ENCODE measurements around the gene BAG2. TPM values are rescaled to one million over a fixed set of nuclear protein-coding genes. Genes with fewer than 3 reads are reported as not detected.

BAG2 gene
- total RNA-seq, 4 donors from 2014 or later: 0.64 to 1.3 (median 1.0) TPM

GRCh38 chr6:57201718-57202117 lies 29.6 kb downstream of the BAG2 start:
- Histone ChIP-seq H3K36me3 (no peaks in the 10 kb centered on the region), H3K27me3 (no peaks in the 10 kb centered on the region), H3K4me3 (no peak overlapping the region), H3K4me1 (no peaks in the 10 kb centered on the region), H3K9me3 (no peaks in the 10 kb centered on the region), H3K27ac (no peak overlapping the region)
- no peak for DNase-seq (ENCODE audit: low spot score in 2 of 2)
- 75% methylated on average over 1 of the region's 1 CpG for WGBS
- TF ChIP-seq EP300 (IDR thresholded peaks at IDR 0.05) (no peak), POLR2A (IDR thresholded peaks at IDR 0.05) (no peak), CTCF (IDR thresholded peaks at IDR 0.05) (no peak), POLR2AphosphoS5 (IDR thresholded peaks at IDR 0.05) (no peak)

- H3K27me3 ChIP-seq: no peaks in the 10 kb centered on the region
- TF ChIP-seq POLR2AphosphoS5 (IDR thresholded peaks at IDR 0.05): no peak
- no peak for TF ChIP-seq POLR2A (IDR thresholded peaks at IDR 0.05)
- TF ChIP-seq CTCF (IDR thresholded peaks at IDR 0.05): no peak
- no peak for TF ChIP-seq EP300 (IDR thresholded peaks at IDR 0.05)
- no peaks in the 10 kb centered on the region for H3K9me3 ChIP-seq
- DNase-seq (ENCODE audit: low spot score in 2 of 2): no peak
- no peak overlapping the region for H3K27ac ChIP-seq
- no peaks in the 10 kb centered on the region for H3K4me1 ChIP-seq
- H3K4me3 ChIP-seq: no peak overlapping the region
- H3K36me3 ChIP-seq: no peaks in the 10 kb centered on the region
- WGBS: 86% methylated on average over 7 of the region's 7 CpGs
These were observed 33.6 kb downstream of the BAG2 start for GRCh38 chr6:57205550-57206328.

- DNase-seq (ENCODE audit: low spot score in 2 of 2): no peak
- no peaks in the 10 kb centered on the region for H3K9me3 ChIP-seq
- 84% methylated on average over 2 of the region's 2 CpGs for WGBS
- no peaks in the 10 kb centered on the region for H3K27me3 ChIP-seq
- no peaks in the 10 kb centered on the region for H3K36me3 ChIP-seq
- H3K4me3 ChIP-seq: no peak overlapping the region
- no peaks in the 10 kb centered on the region for H3K4me1 ChIP-seq
- TF ChIP-seq POLR2AphosphoS5 (IDR thresholded peaks at IDR 0.05): no peak
- no peak for TF ChIP-seq POLR2A (IDR thresholded peaks at IDR 0.05)
- no peak for TF ChIP-seq EP300 (IDR thresholded peaks at IDR 0.05)
- no peak for TF ChIP-seq CTCF (IDR thresholded peaks at IDR 0.05)
- H3K27ac ChIP-seq: no peak overlapping the region
These were observed 35.0 kb downstream of the BAG2 start for GRCh38 chr6:57207141-57207540.

GRCh38 chr6:57207872-57208271 lies 35.7 kb downstream of the BAG2 start:
- no peak for DNase-seq (ENCODE audit: low spot score in 2 of 2)
- no peak overlapping the region for H3K27ac ChIP-seq
- no peaks in the 10 kb centered on the region for H3K4me1 ChIP-seq
- no peaks in the 10 kb centered on the region for H3K36me3 ChIP-seq
- 95% methylated on average over 4 of the region's 4 CpGs for WGBS
- no peaks in the 10 kb centered on the region for H3K27me3 ChIP-seq
- H3K9me3 ChIP-seq: no peaks in the 10 kb centered on the region
- TF ChIP-seq POLR2A (IDR thresholded peaks at IDR 0.05) (no peak), CTCF (IDR thresholded peaks at IDR 0.05) (no peak), EP300 (IDR thresholded peaks at IDR 0.05) (no peak), POLR2AphosphoS5 (IDR thresholded peaks at IDR 0.05) (no peak)
- no peak overlapping the region for H3K4me3 ChIP-seq

GRCh38 chr6:57209030-57209429 lies 36.9 kb downstream of the BAG2 start:
- TF ChIP-seq CTCF (IDR thresholded peaks at IDR 0.05) (no peak), EP300 (IDR thresholded peaks at IDR 0.05) (no peak), POLR2AphosphoS5 (IDR thresholded peaks at IDR 0.05) (no peak), POLR2A (IDR thresholded peaks at IDR 0.05) (no peak)
- H3K27me3 ChIP-seq: no peaks in the 10 kb centered on the region
- DNase-seq (ENCODE audit: low spot score in 2 of 2): no peak
- no peaks in the 10 kb centered on the region for H3K9me3 ChIP-seq
- H3K4me1 ChIP-seq: no peaks in the 10 kb centered on the region
- H3K27ac ChIP-seq: no peak overlapping the region
- no peak overlapping the region for H3K4me3 ChIP-seq
- H3K36me3 ChIP-seq: no peaks in the 10 kb centered on the region

Measured in suprapubic skin (tissue), 4 donors.